Measurements from ENCODE around the gene TMEM240.
A peak's percentile ranks its signal among the peaks of the same experiment; 100 is the strongest.
"Not testable (repeated sequence)": the region's sequence is repeated elsewhere in the genome, so short reads cannot be mapped to it uniquely, and the experiment has no call there.

TMEM240 gene

DNA sequence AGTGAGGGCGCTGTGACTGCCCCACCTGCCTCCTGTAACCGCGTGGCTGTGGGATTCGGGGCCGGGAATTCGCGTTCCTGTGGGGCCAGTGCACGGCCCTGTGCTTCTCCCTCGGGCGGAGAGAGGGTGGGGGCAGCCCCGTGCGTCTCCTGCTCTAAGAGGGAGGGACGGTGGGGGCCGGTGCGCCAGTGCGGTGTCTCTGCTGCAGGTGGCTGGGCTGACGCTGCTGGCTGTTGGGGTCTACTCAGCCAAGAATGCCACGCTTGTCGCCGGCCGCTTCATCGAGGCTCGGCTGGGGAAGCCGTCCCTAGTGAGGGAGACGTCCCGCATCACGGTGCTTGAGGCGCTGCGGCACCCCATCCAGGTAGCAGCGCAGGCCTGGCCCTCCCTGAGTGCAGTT lies 17.9 kb downstream of the TMEM240 start:
- not testable (repeated sequence) for DNase-seq

DNA sequence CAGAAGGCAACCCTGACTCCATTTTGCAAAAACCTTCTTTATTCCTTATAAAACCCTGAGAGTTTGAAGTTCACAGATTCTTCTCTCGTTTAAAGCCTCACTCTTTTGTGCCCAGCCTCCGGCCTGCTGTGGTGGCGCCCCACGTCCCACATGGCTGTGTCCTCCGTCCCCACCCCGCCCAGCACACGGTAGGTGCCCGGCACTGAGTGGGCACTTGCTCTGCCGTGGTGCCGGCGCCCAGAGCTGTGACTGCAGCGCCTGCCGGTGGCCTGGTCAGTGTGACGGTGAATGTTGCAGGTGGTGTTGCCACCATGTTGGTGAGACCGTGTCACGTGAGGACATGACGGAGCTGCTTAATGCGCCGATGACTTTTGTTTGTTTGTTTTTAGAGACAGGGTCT lies 19.1 kb downstream of the TMEM240 start:
- DNase-seq, result no peak

DNA sequence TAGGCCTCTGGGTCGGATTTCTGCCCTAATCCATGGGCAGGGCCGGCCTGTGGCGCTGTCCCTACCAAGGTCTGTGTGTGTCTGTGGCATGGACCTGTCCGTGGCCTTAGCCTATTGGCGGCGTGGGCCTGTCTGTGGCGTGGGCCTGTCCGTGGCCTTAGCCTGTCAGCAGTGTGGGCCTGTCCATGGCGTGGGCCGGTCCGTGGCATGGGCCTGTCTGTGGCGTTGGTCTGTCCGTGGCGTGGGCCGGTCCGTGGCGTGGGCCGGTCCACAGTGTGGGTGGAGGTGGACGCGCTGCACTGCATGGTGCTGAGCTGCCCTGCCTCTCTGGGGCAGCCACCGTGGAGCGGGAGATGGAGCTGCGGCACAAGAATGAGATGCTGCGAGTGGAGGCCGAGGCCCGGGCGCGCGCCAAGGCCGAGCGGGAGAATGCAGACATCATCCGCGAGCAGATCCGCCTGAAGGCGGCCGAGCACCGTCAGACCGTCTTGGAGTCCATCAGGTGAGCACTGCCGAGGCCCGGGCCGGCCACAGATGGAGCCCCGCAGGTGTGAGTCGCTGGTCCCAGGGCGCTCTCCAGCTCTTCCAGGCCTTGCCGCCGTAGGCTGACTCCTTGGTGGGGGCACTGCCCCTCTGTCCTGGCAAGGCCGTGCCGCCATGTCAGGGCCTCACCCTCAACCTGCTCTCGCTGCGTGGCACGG lies 20.5 kb downstream of the TMEM240 start:
- not testable (repeated sequence) for DNase-seq

DNA sequence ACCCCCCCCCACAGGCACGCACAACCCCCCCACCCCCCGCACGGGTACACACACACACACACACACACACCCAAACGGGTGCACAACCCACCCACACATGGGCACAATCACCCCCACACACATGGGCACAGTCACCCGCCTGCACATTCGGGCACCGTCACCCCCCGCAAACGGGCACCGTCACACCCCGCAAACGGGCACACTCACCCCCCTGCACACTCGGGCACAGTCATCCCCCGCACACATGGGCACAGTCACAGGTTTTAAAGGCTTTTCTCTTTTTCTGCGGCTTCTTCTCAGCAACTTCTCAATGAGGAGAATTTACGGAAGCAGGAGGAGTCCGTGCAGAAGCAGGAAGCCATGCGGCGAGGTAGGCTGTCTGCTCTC lies 21.8 kb downstream of the TMEM240 start:
- not testable (repeated sequence) for DNase-seq

DNA sequence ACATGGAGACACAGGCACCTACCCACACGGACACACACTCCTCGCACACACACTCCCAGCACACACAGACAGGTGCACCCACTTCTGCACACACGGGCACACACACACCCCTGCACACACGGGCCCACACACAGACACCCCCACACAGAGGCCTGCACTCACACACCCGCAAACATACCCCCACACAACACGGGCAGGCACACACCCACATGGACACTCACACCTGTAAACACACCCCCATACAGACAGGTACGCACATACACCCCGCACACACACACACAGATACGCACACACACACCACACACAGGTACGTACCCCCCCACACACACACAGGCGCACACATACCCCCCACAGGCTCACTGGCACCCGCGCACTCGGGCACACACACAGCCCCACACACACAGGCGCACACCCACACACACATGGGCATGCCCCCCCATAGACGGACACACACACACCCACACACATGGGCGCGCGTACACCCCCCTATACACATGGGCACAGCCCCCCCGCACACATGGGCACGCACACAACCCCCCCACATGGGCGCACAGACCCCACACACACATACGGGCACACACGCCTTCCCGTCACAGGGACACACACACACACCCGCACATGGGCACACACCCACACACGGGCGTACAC lies 22.3 kb downstream of the TMEM240 start:
- no peak for DNase-seq

DNA sequence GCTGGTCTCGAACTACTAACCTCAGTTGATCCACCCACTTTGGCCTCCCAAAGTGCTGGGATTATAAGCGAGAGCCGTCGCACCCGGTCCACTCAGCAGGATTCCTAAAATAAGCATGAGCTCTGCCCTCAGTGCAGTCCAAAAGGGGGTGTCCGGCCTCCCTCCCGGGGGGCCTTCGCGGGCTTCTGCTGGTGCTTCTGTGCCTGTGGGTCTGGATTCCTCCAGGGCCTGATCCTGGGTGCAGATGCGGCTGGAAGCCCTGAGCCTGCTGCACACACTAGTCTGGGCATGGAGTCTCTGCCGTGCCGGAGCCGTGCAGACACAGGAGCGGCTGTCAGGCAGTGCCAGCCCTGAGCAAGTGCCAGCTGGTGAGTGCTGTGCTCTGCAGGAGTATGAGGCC lies 23.5 kb downstream of the TMEM240 start:
- DNase-seq, result not testable (repeated sequence)

DNA sequence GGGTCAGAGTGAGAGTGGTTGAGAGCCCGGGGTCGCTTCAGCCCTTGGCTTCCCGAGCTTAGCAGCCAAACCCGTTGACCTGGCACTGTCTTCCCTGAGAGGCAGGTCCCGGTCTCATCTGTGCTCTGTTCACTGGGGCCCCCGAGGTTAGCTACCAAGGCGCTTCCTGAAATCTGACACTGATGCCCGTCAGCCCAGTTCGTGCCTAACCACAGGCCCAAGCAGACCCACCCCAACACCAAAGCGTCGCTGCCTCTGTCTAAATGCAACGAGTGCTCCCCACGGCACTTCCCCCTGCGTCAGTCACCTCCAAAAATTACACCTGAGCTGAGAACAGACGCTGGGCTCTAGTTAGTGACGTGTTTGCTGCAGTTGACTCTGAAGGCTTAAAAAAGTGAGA lies 26.0 kb downstream of the TMEM240 start:
- DNase-seq, result not testable (repeated sequence)

DNA sequence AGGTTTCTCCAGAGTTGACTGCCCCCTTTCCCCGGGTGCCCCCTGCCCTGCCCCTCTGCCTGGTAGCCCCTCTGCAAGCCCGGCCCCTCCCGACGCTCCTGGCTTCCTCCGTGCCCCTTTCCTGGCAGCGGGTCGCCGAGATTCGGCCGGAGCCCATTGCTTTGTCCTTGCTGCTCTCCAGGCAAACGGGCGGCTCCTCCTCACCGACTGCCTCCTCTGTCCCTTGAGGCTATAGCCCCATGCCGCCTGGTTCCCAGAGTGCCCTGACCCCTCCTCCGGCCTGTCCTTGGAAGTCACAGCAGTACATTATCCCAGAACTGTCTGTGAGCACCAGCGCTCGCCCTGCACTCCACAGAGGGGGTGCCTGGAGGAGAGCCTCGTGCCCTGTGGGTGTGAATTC lies 26.7 kb downstream of the TMEM240 start:
- not testable (repeated sequence) for DNase-seq

DNA sequence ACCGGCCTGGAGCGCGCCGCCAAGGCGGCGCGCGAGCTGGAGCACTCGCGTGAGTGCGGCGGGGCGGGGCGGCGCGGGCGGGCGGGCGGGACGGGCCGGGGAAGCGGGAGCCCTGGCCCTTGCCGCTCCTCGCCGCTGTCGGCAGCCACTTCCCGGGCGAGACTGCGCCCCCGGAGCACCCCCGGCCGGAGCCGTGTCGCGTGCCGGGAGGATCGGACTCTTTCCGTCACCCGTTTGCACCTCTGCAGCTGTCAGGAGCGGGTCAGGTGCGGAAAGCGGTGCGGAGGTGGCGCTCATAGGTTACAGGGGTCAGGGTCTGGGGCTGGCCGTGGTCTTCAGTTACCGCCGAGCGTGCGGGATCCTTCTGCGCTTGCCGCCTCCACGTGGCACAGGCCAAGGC lies 28.0 kb downstream of the TMEM240 start:
- DNase-seq, result peak; percentile 39

DNA sequence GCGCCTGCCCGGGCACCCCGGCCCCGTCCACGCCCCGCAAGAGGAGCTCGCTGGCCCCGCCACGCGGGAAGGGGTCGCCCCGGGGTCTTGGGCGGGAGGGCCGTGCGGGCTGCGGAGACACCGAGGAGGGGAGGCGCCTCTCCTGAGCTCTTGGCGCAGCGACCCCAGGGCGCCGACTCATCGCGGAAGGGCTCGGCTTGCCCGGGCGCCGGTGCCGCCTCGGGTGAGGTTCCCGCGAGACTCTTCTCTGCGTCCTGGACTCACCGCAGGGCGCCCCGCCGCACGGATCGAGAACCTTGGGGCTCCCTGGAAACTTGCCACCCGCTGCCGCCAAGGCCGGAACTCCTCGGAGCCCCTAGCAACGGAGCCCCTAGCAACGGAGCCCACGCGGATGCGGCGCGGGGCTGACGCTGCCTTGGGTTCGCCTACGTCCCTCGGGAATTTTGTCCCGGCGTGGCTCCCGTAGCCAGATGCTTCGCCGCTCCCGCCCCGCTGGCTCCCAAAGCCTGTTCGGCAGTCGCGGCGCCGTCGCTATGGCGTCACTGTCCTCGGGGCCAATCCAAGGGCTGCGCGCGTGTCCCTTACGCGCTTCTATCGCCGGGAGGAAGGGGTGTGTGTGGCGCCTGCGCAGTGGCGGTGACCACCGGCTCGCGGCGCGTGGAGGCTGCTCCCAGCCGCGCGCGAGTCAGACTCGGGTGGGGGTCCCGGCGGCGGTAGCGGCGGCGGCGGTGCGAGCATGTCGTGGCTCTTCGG lies 28.7 kb downstream of the TMEM240 start, which contains the start of gene ATAD3A:
ATAD3A (plus strand) TSS at position 630 of the 753 bp plus-strand sequence; CDS start at position 737, 107 bp downstream.
- DNase-seq, result peak; percentile 98

DNA sequence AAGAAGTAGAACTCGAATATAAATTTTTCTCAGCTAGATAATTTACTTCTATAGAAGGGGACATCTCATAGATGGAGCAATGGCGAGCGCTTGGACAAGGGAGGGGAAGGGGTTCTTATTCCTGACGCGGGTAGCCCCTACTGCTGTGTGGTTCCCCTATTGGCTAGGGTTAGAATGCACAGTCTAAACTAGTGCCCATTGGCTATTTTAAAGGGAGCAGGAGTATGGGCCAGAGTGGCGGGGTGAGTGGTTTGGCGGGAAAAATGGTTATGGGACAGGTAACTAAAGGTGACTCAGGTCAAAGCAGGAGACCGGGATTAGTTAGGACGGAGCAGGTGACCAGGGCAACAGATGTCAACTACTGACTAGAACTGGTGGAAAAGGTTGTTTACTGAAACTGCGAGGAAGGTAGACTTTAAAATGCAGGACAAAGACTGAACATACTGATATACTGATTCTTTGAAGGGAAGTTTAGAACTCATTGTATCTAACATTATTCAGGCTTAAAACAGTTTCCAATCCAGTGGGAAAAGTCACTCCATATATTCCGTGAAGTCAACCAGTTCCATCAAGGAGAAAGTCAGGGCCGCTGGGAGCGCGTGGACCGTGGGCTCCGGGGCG lies 29.4 kb downstream of the TMEM240 start:
- DNase-seq, result peak; percentile 49

DNA sequence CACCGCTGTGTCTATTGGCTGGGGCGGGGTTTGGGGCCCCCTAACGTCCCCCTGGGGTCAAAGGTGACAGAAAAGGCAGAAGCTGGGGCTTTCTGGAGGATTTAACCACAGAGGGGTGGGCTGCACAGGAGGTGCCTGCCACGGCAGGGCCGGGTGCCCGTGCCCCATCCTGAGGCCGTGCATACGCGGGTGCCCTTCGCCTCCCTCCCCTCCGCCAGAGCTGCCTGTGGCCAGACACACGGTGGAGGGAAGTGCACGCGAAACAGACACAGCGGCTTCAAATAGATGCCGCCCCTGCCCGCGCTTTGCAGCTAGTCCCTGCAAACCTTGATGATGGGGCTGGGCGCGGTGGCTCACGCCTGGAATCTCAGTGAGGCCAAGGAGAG lies 31.0 kb downstream of the TMEM240 start:
- DNase-seq, result not testable (repeated sequence)

DNA sequence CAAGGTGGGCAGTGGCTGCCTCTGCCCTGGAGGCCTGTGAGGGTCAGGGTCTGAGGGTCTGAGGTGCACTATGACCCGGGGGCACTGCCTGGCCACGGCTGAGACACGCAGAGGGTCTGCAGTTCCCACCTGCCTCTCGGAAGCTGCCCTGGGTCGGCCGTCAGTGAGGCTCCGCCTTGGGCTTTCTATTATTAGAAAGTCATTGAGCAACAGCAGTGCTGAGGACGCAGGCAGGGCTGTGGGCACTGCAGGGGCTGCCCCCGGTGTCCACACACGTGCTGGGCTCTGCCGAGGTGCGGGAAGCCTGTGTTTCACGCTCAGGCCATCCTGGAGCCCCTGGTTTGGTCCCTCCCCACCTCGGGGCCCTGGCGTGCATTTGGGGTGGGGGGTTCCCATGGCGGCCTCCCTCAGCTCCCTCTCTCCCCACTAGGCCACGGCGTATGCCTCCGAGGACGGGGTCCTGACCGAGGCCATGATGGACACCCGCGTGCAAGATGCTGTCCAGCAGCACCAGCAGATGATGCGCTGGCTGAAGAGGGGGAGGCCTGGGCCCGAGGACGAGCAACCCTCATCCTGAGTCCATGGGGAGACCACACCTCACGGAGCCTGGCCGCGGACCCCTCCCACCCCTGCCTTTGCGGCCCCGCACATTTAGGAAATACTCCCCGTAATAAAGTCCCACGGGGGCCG lies 31.5 kb downstream of the TMEM240 start:
- not testable (repeated sequence) for DNase-seq

DNA sequence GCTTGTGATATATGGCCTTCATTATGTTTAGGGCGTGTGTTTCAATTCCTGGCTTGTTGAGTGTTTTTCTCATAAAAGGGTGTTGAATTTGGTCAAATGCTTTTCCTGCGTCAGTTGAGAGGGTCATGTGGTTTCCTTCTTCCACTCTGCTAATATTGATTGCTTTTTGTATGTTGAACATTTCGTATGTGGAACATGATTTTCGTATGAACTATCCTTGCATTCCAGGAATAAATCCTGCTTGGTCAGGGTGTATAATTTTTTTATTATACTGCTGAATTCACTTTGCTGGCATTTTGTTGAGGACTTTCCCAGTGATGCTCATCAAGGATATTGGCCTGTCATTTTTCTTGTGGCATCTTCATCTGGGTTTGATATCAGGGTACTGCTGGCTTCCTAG lies 33.1 kb downstream of the TMEM240 start:
- no peak for DNase-seq

DNA sequence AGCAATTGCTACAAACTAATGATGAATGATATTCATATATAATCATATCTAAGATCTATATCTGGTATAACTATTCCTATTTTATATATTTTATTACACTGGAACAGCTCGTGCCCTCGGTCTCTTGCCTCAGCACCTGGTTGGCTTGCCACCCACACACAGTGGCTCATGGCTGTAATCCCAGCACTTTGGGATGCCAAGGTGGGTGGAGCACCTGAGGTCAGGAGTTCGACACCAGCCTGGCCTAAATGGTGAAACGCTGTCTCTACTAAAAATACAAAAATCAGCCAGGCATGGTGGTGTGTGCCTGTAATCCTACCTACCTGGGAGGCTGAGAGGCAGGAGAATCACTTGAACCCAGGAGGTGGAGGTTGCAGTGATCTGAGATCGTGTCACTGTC lies 34.6 kb downstream of the TMEM240 start:
- not testable (repeated sequence) for DNase-seq

DNA sequence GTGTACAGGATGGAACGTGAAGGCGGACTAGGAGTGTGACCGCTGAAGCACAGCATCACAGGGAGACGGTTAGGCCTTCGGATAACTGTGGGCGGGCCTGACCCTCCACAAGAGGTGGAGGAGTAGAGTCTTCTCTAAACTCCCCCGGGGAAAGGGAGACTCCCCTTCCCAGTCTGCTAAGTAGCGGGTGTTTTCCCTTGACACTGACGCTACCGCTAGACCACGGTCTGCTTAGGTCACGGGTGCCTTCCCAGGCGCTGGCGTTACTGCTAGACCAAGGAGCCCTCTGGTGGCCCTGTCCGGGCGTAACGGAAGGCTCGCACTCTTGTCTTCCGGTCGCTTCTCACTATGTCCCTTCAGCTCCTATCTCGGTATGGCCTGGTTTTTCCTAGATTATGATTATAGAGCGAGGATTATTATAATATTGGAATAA lies 35.0 kb downstream of the TMEM240 start:
- DNase-seq, result peak; percentile 39

DNA sequence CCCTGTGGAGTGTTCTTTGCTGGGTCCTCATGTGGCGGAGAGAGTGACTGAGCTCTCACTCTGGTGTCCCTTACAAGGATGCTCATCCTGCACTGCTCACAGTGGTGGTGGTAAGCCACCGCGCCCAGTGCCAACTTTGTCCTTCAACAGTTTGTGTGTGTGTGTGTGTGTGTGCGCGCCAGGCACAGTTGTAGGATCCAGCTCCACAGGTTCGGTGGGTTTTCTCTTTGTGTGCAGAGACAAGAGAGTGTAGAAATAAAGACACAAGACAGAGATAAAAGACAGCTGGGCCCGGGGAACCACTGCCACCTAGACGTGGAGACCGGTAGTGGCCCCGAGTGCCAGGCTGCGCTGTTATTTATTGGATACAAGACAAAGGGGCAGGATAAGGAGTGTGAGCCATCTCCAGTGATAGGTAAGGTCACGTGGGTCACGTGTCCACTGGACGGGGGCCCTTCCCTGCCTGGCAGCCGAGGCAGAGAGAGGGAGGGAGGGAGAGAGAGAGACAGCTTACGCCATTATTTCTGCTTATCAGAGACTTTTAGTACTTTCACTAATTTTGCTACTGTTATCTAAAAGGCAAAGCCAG lies 35.6 kb downstream of the TMEM240 start:
- DNase-seq, result peak; percentile 88

DNA sequence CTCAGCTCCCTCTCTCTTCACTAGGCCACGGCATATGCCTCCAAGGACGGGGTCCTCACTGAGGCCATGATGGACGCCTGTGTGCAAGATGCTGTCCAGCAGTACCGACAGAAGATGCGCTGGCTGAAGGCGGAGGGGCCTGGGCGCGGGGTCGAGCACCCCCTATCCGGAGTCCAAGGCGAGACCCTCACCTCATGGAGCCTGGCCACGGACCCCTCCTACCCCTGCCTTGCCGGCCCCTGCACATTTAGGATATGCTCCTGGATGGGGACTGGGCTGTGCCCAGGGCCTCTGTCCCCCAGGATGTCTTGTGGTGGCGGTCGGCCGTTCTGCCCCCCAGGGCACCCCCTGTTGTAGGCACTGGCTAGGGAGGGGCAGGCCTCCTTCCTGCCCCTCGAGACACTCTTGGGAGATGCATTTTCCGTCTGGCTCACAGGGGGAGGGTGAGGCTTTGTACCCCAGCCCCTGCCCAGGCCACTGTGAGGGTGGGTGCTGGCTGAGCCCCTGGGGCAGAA lies 44.9 kb downstream of the TMEM240 start:
- not testable (repeated sequence) for DNase-seq

DNA sequence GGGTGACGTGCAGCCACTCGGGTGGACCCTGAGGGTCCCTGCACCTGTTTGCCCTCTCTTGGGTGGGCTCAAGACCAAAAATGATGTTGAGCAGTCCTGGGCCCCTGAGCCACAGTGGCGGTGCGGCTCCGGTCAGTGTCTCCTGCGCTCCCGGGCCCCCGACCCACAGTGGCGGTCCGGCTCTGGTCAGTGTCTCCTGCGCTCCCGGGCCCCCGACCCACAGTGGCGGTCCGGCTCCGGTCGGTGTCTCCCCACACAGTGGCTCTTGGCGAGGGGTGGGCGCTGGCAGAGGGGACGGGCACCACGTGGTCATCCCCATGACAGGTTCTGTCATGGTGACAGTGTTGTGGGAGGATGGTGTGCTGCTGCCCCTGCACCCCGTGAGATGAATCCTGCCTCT lies 46.1 kb downstream of the TMEM240 start:
- not testable (repeated sequence) for DNase-seq

DNA sequence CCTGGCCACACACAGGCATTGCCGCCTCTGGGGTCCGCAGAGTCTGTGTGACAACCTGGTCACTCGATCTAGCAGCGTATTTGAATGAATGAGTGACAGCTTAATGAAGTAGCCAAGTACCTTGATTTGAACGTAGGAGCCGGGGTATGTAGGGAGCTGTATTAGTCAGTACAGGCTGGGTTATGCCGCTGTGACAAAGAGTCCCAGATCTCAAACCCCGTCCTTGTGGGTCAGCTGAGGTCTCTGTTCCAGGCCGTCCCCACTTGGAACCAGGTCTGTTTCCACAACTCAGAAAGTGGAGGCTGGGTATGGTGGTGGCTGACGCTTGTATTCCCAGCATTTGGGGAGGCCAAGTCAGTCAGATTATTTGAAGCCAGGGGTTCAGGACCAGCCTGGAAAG lies 48.8 kb downstream of the TMEM240 start:
- no peak for DNase-seq

DNA sequence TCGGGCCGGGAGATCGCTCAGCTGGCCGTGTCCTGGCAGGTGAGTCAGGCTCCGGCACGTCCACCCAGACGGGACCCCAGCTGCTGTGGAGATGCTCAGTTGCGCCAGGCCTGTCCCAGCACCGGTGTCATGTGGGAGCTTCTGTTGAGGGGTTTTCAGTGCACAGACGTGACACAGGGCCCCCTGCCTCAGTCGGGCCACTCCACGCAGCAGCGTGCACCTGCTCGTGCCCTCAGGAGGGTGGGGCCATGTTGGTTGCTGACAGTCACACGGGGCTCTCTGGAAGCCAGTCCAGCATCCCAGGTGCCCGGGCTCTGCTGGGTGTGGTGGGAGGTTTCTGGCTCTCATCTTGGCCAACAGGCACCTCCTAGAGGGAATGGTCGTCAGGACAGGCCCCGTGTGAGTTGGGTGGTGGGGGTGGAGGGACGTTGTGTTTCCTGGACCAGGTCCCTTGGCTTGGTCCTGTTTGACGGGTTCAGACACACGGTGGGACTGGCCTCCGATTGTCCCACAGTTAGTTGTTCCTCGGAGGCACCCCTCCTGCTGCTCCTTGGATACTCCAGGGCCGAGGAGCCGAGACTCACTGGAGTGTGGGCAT lies 49.7 kb downstream of the TMEM240 start:
- DNase-seq, result no peak

DNA sequence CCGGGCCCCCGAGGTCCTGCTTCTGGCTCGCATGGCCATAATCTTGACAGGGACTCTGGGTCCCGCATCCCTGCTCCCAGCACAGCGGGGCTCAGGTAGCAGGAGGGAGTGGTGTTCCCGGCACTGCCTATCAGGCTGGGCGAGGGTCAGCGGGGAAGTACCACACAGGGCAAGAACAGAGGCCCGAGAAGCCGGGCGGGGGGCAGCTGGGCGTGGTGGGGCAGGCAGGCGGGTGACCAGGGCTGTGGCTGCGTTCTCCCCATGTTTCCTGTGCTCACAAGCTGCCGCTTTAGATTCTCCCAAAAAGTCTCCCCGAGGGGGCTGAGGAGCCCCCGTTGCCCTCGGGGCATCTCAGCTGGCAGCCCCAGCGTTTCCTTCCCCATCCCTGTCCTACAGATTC lies 50.6 kb downstream of the TMEM240 start:
- no peak for DNase-seq

Measured in activated CD4-positive, alpha-beta T cell treated with anti-CD3 and anti-CD28 coated beads for 48 hours (primary cell).